Fibroblast of mammary gland (primary cell): ENCODE results near the gene SPTBN4.
A peak's percentile ranks its signal among the peaks of the same experiment; 100 is the strongest.

Experiments
- DNase-seq: peaks from one replicate; pipeline ENCODE4 v3.0.0-alpha.2; 2010; ENCODE audit warnings: low read depth
- H3K4me3 ChIP-seq: 2 replicates; pipeline ENCODE4 v1.5.1; 2011; ENCODE audit warnings: low read depth, mild to moderate bottlenecking, low read length, moderate library complexity; ENCODE audit not compliant: control insufficient read depth
- TF ChIP-seq, protein P1 (sequence below): conservative IDR thresholded peaks from 2 replicates; pipeline ENCODE4 v1.5.1; 2011; ENCODE audit warnings: low read depth, low read length, inconsistent platforms; ENCODE audit not compliant: control insufficient read depth, insufficient read depth

SPTBN4 gene

GRCh38 chr19:40565355-40565754, 98.6 kb downstream of the SPTBN4 start:
- H3K4me3 ChIP-seq, result no peak overlapping the region
- TF ChIP-seq, protein P1, sequence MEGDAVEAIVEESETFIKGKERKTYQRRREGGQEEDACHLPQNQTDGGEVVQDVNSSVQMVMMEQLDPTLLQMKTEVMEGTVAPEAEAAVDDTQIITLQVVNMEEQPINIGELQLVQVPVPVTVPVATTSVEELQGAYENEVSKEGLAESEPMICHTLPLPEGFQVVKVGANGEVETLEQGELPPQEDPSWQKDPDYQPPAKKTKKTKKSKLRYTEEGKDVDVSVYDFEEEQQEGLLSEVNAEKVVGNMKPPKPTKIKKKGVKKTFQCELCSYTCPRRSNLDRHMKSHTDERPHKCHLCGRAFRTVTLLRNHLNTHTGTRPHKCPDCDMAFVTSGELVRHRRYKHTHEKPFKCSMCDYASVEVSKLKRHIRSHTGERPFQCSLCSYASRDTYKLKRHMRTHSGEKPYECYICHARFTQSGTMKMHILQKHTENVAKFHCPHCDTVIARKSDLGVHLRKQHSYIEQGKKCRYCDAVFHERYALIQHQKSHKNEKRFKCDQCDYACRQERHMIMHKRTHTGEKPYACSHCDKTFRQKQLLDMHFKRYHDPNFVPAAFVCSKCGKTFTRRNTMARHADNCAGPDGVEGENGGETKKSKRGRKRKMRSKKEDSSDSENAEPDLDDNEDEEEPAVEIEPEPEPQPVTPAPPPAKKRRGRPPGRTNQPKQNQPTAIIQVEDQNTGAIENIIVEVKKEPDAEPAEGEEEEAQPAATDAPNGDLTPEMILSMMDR, result no peak
- no peak for DNase-seq

DNA sequence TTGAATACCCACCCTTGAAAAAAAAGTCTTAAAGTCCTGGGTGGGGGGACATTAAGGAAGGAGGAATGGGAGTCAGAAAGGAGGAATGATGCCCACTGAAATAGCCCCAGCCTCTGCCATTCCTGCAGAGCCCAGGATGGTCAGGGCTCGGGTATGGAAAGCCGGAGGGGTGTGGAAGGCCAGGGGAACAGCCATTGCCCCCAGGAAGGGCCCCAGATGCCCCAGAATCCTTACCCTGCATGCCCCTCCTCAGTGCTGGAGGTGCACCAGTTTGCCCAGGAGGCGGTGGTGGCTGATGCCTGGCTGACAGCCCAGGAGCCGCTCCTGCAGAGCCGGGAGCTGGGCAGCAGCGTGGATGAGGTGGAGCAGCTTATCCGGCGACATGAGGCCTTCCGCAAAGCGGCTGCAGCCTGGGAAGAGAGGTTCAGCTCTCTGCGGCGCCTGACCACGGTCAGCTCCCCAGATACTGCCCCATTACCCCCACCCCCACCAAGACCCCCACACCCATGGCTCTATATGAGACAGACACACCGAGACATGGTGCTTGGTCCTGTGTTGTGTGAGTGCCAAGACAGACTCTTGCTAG, 99.2 kb downstream of the SPTBN4 start:
- H3K4me3 ChIP-seq, result no peak overlapping the region
- no peak for DNase-seq
- TF ChIP-seq, protein P1, result no peak

DNA sequence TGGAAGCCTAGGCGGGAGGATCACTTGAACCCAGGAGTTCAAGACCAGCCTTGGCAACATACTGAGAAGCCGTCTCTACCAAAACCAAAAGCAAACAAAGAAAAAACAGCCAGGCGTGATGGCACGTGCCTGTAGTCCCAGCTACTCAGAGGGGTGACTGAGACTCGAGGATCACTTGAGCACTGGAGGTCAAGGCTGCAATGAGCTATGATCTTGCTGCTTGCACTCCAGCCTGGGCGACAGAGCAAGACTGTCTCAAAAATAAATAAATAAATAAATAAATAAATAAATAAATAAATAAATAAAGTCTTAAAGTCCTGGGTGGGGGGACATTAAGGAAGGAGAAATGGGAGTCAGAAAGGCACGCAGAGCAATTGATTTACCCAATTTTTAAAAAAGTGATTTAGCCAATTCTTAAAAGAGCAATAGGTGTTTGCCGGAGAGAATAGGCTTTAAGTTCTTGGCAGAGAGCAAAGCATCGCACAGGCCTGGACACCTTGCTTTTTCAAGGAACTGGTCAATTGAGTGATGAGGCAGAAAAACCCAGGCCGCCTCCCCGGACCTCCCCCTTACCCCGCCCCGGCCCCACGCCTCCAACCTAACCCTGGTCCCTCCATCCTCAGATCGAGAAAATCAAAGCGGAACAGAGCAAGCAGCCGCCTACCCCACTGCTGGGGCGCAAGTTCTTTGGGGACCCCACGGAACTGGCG, 100.4 kb downstream of the SPTBN4 start:
- DNase-seq, result peak; percentile 6
- TF ChIP-seq, protein P1, result no peak
- H3K4me3 ChIP-seq, result peak overlapping the region; percentile 20

- DNase-seq, result no peak
- H3K4me3 ChIP-seq, result peak overlapping the region; percentile 20
- TF ChIP-seq, protein P1, result no peak
Measured at GRCh38 chr19:40567750-40568494, 101.1 kb downstream of the SPTBN4 start.

- peak overlapping the region; percentile 58 for H3K4me3 ChIP-seq
- DNase-seq, result peak; percentile 99
- TF ChIP-seq, protein P1, result no peak
Measured at GRCh38 chr19:40570313-40571004, 103.7 kb downstream of the SPTBN4 start.

DNA sequence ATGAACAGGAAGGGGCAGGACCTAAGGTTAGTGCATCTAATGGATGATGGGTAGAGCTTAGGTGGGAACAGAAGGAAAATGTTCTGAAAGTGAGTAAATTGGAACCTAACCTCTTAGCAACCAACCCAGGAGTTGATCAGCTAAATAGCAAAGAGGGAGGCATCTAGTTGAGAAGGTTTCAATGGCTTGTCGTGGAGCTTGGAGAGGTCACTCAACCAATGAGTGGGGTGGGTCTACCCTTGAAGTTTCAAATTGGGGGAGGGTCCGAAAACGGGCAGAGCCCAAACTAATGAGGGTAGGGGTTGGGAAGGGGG, 104.2 kb downstream of the SPTBN4 start:
- H3K4me3 ChIP-seq, result no peak overlapping the region
- TF ChIP-seq, protein P1, result no peak

More for the DNA sequence above, 104.2 kb downstream of the SPTBN4 start:
- no peak for DNase-seq
